NCI-H2029 treated with DMSO at 0.1 percent for 48 hours (cell line): Measurements from ENCODE around the gene ATG7.

Experiments
- DNase-seq: peaks from one replicate; lab custom pipeline; 2025; lab: John Stamatoyannopoulos, UW

ATG7 gene

GRCh38 chr3:11539218-11539617 is 267.0 kb downstream of the ATG7 start:
- no peak for DNase-seq

GRCh38 chr3:11539677-11540076 is 267.5 kb downstream of the ATG7 start:
- no peak for DNase-seq

- DNase-seq, result no peak
Measured at GRCh38 chr3:11541321-11542303, 269.4 kb downstream of the ATG7 start.

- no peak for DNase-seq
Measured at GRCh38 chr3:11542551-11542950, 270.4 kb downstream of the ATG7 start.

- DNase-seq, result no peak
Measured at GRCh38 chr3:11543141-11543947, 271.1 kb downstream of the ATG7 start.

GRCh38 chr3:11543948-11544387 is 271.8 kb downstream of the ATG7 start:
- no peak for DNase-seq

GRCh38 chr3:11544412-11545181 is 272.4 kb downstream of the ATG7 start:
- no peak for DNase-seq

- DNase-seq, result no peak
Measured at GRCh38 chr3:11545186-11545851, 273.1 kb downstream of the ATG7 start.

- no peak for DNase-seq
Measured at GRCh38 chr3:11546657-11547302, 274.6 kb downstream of the ATG7 start.

GRCh38 chr3:11547498-11547897 is 275.3 kb downstream of the ATG7 start:
- no peak for DNase-seq

GRCh38 chr3:11548721-11549131 is 276.5 kb downstream of the ATG7 start:
- no peak for DNase-seq

GRCh38 chr3:11549580-11550140 is 277.5 kb downstream of the ATG7 start:
- no peak for DNase-seq

- DNase-seq, result no peak
Measured at GRCh38 chr3:11551036-11551435, 278.8 kb downstream of the ATG7 start.

GRCh38 chr3:11552289-11553264 is 280.4 kb downstream of the ATG7 start:
- DNase-seq, result no peak

- DNase-seq, result peak; percentile 25
Measured at GRCh38 chr3:11553436-11554235, 281.4 kb downstream of the ATG7 start.

GRCh38 chr3:11554236-11554610 is 282.0 kb downstream of the ATG7 start:
- no peak for DNase-seq

GRCh38 chr3:11554666-11555065 is 282.5 kb downstream of the ATG7 start:
- no peak for DNase-seq

GRCh38 chr3:11555211-11555782 is 283.1 kb downstream of the ATG7 start:
- DNase-seq, result no peak
